CD4-positive, alpha-beta T cell (primary cell): ENCODE measurements around the gene SLC7A4. TPM values are rescaled to one million over a fixed set of nuclear protein-coding genes. Genes with fewer than 3 reads are reported as not detected.
"Not testable (repeated sequence)": the region's sequence is repeated elsewhere in the genome, so short reads cannot be mapped to it uniquely, and the experiment has no call there.

Experiments used
- ATAC-seq: fragments of 200-7000 bp; cut with Tn5 transposase; one replicate; pipeline ENCODE4 v1.10.0; 2022; ENCODE audit warnings: mild to moderate bottlenecking; ENCODE audit not compliant: poor library complexity
- CTCF ChIA-PET: fragments of 350-600 bp; sonication (Branson Sonifier 250); formaldehyde crosslinking; loops from one replicate; lab custom pipeline; 2021; ENCODE audit warnings: antibody characterized with exemption, inconsistent platforms; lab: Charles Lee
- POLR2A ChIA-PET: fragments of 350-600 bp; sonication (Branson Sonifier 250); formaldehyde crosslinking; loops from one replicate; lab custom pipeline; 2021; ENCODE audit warnings: antibody characterized with exemption, inconsistent platforms; lab: Charles Lee
- DNase-seq, 14 experiments: peaks; one replicate each; pipeline ENCODE4 v3.0.0-alpha.2; 2013 to 2020; ENCODE audit warnings: mixed read lengths in 2 of 14
- H3K27ac ChIP-seq, 2 donors: one replicate each; pipeline versions ENCODE4 v1.5.1 to v1.7.0; 2013; ENCODE audit warnings: low read length in 2 of 2, low read depth in 1 of 2, mild to moderate bottlenecking in 1 of 2
- H3K27me3 ChIP-seq, 2 experiments: 1 replicate in 1 of 2; 2 replicates in 1 of 2; pipeline versions ENCODE4 v1.6.1 to v1.7.0; 2013; ENCODE audit warnings: low read length in 2 of 2, control low read depth in 1 of 2, mild to moderate bottlenecking in 1 of 2, moderate library complexity in 1 of 2; ENCODE audit not compliant: insufficient read depth in 2 of 2, control insufficient read depth in 1 of 2
- H3K36me3 ChIP-seq: one replicate; pipeline ENCODE4 v1.6.1; 2013; ENCODE audit warnings: low read length, control low read depth; ENCODE audit not compliant: insufficient read depth
- H3K4me1 ChIP-seq: one replicate; pipeline ENCODE4 v1.6.1; 2013; ENCODE audit warnings: low read length, control low read depth; ENCODE audit not compliant: insufficient read depth
- H3K4me3 ChIP-seq: one replicate; pipeline ENCODE4 v1.5.1; 2013; ENCODE audit warnings: mild to moderate bottlenecking, low read length, moderate library complexity
- H3K9me3 ChIP-seq, 2 experiments: 1 replicate in 1 of 2; 2 replicates in 1 of 2; pipeline versions ENCODE4 v1.6.1 to v1.7.0; 2013; ENCODE audit warnings: low read length in 2 of 2, mild to moderate bottlenecking in 2 of 2, control low read depth in 1 of 2, moderate library complexity in 1 of 2; ENCODE audit not compliant: control insufficient read depth in 1 of 2, insufficient read depth in 1 of 2
- H3K27ac Mint-ChIP-seq: one replicate; pipeline ENCODE4 v1.8.0; 2020; ENCODE audit warnings: mixed read lengths
- H3K27me3 Mint-ChIP-seq: one replicate; pipeline ENCODE4 v1.8.0; 2021; ENCODE audit warnings: mixed read lengths
- H3K36me3 Mint-ChIP-seq: one replicate; pipeline ENCODE4 v1.8.0; 2021; ENCODE audit warnings: low read depth, mixed read lengths
- H3K4me1 Mint-ChIP-seq: one replicate; pipeline ENCODE4 v1.8.0; 2021; ENCODE audit warnings: low read depth, mixed read lengths
- H3K4me3 Mint-ChIP-seq: one replicate; pipeline ENCODE4 v1.8.0; 2020; ENCODE audit warnings: mild to moderate bottlenecking, mixed read lengths
- H3K9me3 Mint-ChIP-seq: one replicate; pipeline ENCODE4 v1.8.0; 2020; ENCODE audit warnings: mixed read lengths
- CTCF ChIP-seq: fragments of 200-600 bp; IDR thresholded peaks from one replicate; pipeline ENCODE4 v1.8.0; 2022; ENCODE audit warnings: antibody characterized with exemption, mild to moderate bottlenecking
- intact Hi-C, 2 experiments: fragments of 100-400 bp; cut with DNase I in 1 of 2; cut with micrococcal nuclease in 1 of 2; formaldehyde crosslinking; loops; one replicate each; pipeline versions ENCODE4 v1.15.1 to v1.9.0; 2023 to 2025; cut with DNase I, micrococcal nuclease
- total RNA-seq, 174 experiments: library from RNA in 2 of 174; stranded (reverse) in 2 of 174; gene quantifications; one replicate each; pipeline ENCODE4 v1.2.3 and lab custom pipeline; 2021 to 2026

The SLC7A4 gene
- total RNA-seq, 2 experiments from 2014 or later: not detected

- no peak overlapping the region for H3K4me3 Mint-ChIP-seq
Observed at GRCh38 chr22:21010426-21011113, 21.8 kb downstream of the SLC7A4 start.

GRCh38 chr22:21009638-21010425 is 22.5 kb downstream of the SLC7A4 start:
- Histone ChIP-seq H3K27me3 (no peaks in the 10 kb centered on the region), H3K4me1 (peaks cover 12% of the 10 kb centered on the region), H3K9me3 (no peaks in the 10 kb centered on the region), H3K4me3 (no peak overlapping the region), H3K27ac (no peak overlapping the region), H3K36me3 (no peaks in the 10 kb centered on the region)
- DNase-seq: peak in 4 of 14 experiments; percentile 10 to 64 (median 42)
- intact Hi-C loops: no loop called here
- no peak for ATAC-seq
- peaks cover 15% of the 10 kb centered on the region for H3K4me1 Mint-ChIP-seq
- H3K9me3 Mint-ChIP-seq: no peaks in the 10 kb centered on the region
- H3K27ac Mint-ChIP-seq: no peak overlapping the region
- H3K4me3 Mint-ChIP-seq: peak overlapping the region; percentile 42
- no peak for TF ChIP-seq CTCF
- no peaks in the 10 kb centered on the region for H3K36me3 Mint-ChIP-seq
- ChIA-PET CTCF (no interaction called here), POLR2A (no interaction called here)
- no peaks in the 10 kb centered on the region for H3K27me3 Mint-ChIP-seq

More at GRCh38 chr22:21010426-21011113, 21.8 kb downstream of the SLC7A4 start:
- peaks cover 20% of the 10 kb centered on the region for H3K4me1 ChIP-seq
- H3K27me3 ChIP-seq: no peaks in the 10 kb centered on the region
- Mint-ChIP-seq H3K9me3 (no peaks in the 10 kb centered on the region), H3K36me3 (no peaks in the 10 kb centered on the region), H3K4me1 (peaks cover 21% of the 10 kb centered on the region), H3K27me3 (no peaks in the 10 kb centered on the region), H3K27ac (no peak overlapping the region)
- H3K4me3 ChIP-seq: no peak overlapping the region
- no peak for TF ChIP-seq CTCF
- POLR2A ChIA-PET: interaction anchor here (3.2 kb wide), 1 partner anchor 9 kb away, joined by 22 read pairs; the partner anchor contains the start of gene THAP7
- DNase-seq (no peak), ATAC-seq (no peak)
- no peaks in the 10 kb centered on the region for H3K9me3 ChIP-seq
- CTCF ChIA-PET: no interaction called here
- intact Hi-C loops: no loop called here
- no peak overlapping the region for H3K27ac ChIP-seq
- H3K36me3 ChIP-seq: no peaks in the 10 kb centered on the region

- H3K27me3 ChIP-seq, POLR2A ChIA-PET, H3K4me3 Mint-ChIP-seq, H3K9me3 Mint-ChIP-seq, H3K27ac Mint-ChIP-seq, H3K27me3 Mint-ChIP-seq, intact Hi-C loops, H3K4me3 ChIP-seq, CTCF ChIA-PET, DNase-seq, H3K4me1 ChIP-seq, H3K36me3 ChIP-seq, H3K36me3 Mint-ChIP-seq, ATAC-seq, H3K9me3 ChIP-seq, H3K4me1 Mint-ChIP-seq, H3K27ac ChIP-seq: not testable (repeated sequence)
Observed at GRCh38 chr22:21009208-21009607, 23.2 kb downstream of the SLC7A4 start.
